ENCODE data around the gene PTGS1.

Gene PTGS1

GRCh38 chr9:122331523-122331927 lies 39.3 kb upstream of the PTGS1 start:
- Histone ChIP-seq H3K4me3 (ENCODE audit: low read depth, low read length) (no peak overlapping the region), H3K27ac (ENCODE audit: extremely low read depth, low read depth, low read length) (no peak overlapping the region), H3K4me1 (ENCODE audit: control insufficient read depth, insufficient read depth, low read length) (no peaks in the 10 kb centered on the region), H3K36me3 (ENCODE audit: control insufficient read depth in 2 of 2, insufficient read depth in 1 of 2, low read length in 2 of 2) (peaks cover 0 to 12% of the 10 kb centered on the region in 2 experiments; a peak in 1 of 3 replicates), H3K9me3 (ENCODE audit: control insufficient read depth, insufficient read depth, low read depth, low read length) (no peaks in the 10 kb centered on the region)
- POLR2A ChIA-PET: no interaction called here
- CTCF ChIA-PET: interaction anchor here (0.8 kb wide), 1 partner anchor 207 kb away, joined by 3 read pairs; no protein-coding TSS in a partner anchor
- TF ChIP-seq ZNF335 (tag by site-specific recombination; conservative IDR thresholded peaks at IDR 0.05) (no peak), EGR2 (tag by site-specific recombination; IDR thresholded peaks at IDR 0.05; ENCODE audit: low read depth) (peak; percentile 62), ZNF366 (tag by site-specific recombination; conservative IDR thresholded peaks at IDR 0.05) (no peak), ZFP37 (tag by site-specific recombination; IDR thresholded peaks at IDR 0.05) (no peak), KLF1 (tag by site-specific recombination; IDR thresholded peaks at IDR 0.05) (no peak), ZFHX2 (tag by site-specific recombination; conservative IDR thresholded peaks at IDR 0.05) (peak; percentile 46; the same call in 1 of the 2 replicates), ZNF175 (tag by site-specific recombination; IDR thresholded peaks at IDR 0.05) (no peak), ZBTB20 (tag by site-specific recombination; IDR thresholded peaks at IDR 0.05) (no peak), ZNF645 (tag by site-specific recombination; IDR thresholded peaks at IDR 0.05) (no peak), ZSCAN23 (tag by site-specific recombination; IDR thresholded peaks at IDR 0.05) (no peak), ZNF544 (tag by site-specific recombination; IDR thresholded peaks at IDR 0.05) (no peak)
- TF ChIP-seq, protein P1, sequence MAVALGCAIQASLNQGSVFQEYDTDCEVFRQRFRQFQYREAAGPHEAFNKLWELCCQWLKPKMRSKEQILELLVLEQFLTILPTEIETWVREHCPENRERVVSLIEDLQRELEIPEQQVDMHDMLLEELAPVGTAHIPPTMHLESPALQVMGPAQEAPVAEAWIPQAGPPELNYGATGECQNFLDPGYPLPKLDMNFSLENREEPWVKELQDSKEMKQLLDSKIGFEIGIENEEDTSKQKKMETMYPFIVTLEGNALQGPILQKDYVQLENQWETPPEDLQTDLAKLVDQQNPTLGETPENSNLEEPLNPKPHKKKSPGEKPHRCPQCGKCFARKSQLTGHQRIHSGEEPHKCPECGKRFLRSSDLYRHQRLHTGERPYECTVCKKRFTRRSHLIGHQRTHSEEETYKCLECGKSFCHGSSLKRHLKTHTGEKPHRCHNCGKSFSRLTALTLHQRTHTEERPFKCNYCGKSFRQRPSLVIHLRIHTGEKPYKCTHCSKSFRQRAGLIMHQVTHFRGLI (tag by site-specific recombination; IDR thresholded peaks at IDR 0.05): no peak

GRCh38 chr9:122332083-122332482 lies 38.7 kb upstream of the PTGS1 start:
- H3K9me3 ChIP-seq (ENCODE audit: control insufficient read depth, insufficient read depth, low read depth, low read length): no peaks in the 10 kb centered on the region
- no peaks in the 10 kb centered on the region for H3K4me1 ChIP-seq (ENCODE audit: control insufficient read depth, insufficient read depth, low read length)
- H3K27ac ChIP-seq (ENCODE audit: extremely low read depth, low read depth, low read length): no peak overlapping the region
- ChIA-PET POLR2A (no interaction called here), CTCF (no interaction called here)
- no peak overlapping the region for H3K4me3 ChIP-seq (ENCODE audit: low read depth, low read length)
- peaks cover 0 to 8% of the 10 kb centered on the region in 2 experiments; a peak in 1 of 3 replicates for H3K36me3 ChIP-seq (ENCODE audit: control insufficient read depth in 2 of 2, insufficient read depth in 1 of 2, low read length in 2 of 2)
- TF ChIP-seq ZNF175 (tag by site-specific recombination; IDR thresholded peaks at IDR 0.05): no peak
- no peak for TF ChIP-seq OSR2 (tag by site-specific recombination; IDR thresholded peaks at IDR 0.05)
- no peak for TF ChIP-seq ZNF335 (tag by site-specific recombination; conservative IDR thresholded peaks at IDR 0.05)
- TF ChIP-seq, protein P2, sequence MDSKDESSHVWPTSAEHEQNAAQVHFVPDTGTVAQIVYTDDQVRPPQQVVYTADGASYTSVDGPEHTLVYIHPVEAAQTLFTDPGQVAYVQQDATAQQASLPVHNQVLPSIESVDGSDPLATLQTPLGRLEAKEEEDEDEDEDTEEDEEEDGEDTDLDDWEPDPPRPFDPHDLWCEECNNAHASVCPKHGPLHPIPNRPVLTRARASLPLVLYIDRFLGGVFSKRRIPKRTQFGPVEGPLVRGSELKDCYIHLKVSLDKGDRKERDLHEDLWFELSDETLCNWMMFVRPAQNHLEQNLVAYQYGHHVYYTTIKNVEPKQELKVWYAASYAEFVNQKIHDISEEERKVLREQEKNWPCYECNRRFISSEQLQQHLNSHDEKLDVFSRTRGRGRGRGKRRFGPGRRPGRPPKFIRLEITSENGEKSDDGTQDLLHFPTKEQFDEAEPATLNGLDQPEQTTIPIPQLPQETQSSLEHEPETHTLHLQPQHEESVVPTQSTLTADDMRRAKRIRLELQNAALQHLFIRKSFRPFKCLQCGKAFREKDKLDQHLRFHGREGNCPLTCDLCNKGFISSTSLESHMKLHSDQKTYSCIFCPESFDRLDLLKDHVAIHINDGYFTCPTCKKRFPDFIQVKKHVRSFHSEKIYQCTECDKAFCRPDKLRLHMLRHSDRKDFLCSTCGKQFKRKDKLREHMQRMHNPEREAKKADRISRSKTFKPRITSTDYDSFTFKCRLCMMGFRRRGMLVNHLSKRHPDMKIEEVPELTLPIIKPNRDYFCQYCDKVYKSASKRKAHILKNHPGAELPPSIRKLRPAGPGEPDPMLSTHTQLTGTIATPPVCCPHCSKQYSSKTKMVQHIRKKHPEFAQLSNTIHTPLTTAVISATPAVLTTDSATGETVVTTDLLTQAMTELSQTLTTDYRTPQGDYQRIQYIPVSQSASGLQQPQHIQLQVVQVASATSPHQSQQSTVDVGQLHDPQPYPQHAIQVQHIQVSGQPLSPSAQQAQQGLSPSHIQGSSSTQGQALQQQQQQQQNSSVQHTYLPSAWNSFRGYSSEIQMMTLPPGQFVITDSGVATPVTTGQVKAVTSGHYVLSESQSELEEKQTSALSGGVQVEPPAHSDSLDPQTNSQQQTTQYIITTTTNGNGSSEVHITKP (tag by site-specific recombination; IDR thresholded peaks at IDR 0.05): no peak
- no peak for TF ChIP-seq ZNF341 (tag by site-specific recombination; IDR thresholded peaks at IDR 0.05; ENCODE audit: low read depth)
- no peak for TF ChIP-seq GLIS1 (tag by site-specific recombination; IDR thresholded peaks at IDR 0.05)
- no peak for TF ChIP-seq ZNF391 (tag by site-specific recombination; IDR thresholded peaks at IDR 0.05; ENCODE audit: borderline replicate concordance, low read depth)
- TF ChIP-seq ZNF24 (tag by site-specific recombination; IDR thresholded peaks at IDR 0.05): no peak
